Loucy (cell line): ENCODE data around the gene TSPAN13.

Experiments
- CTCF ChIP-seq: fragments of 200-600 bp; sonication (generic); conservative IDR thresholded peaks from 2 replicates; pipeline ENCODE4 v1.5.1; 2014; ENCODE audit warnings: mild to moderate bottlenecking, antibody characterized with exemption, low read length
- EZH2phosphoT487 ChIP-seq: fragments of 200-600 bp; IDR thresholded peaks from 2 replicates; pipeline ENCODE4 v1.6.1; 2018; ENCODE audit warnings: antibody characterized with exemption, mild to moderate bottlenecking, moderate library complexity, borderline replicate concordance

- TF ChIP-seq CTCF: no peak
- no peak for TF ChIP-seq EZH2phosphoT487
These were observed 40.6 kb upstream of the TSPAN13 start for GRCh38 chr7:16712916-16713315.
